Ishikawa (cell line): Measurements from ENCODE around the gene AIFM2.

ENCODE experiments used
- CEBPB ChIP-seq: IDR thresholded peaks from 2 replicates; pipeline ENCODE4 v1.6.1; 2012
- EGR1 ChIP-seq: IDR thresholded peaks from 2 replicates; pipeline ENCODE4 v1.6.1; 2012
- EP300 ChIP-seq: IDR thresholded peaks from 2 replicates; pipeline ENCODE4 v1.6.1; 2012; ENCODE audit warnings: borderline replicate concordance
- FOXM1 ChIP-seq: IDR thresholded peaks from 2 replicates; pipeline ENCODE4 v1.6.1; 2012; ENCODE audit warnings: low read depth, borderline replicate concordance
- NFIC ChIP-seq: IDR thresholded peaks from 2 replicates; pipeline ENCODE4 v1.6.1; 2012
- RAD21 ChIP-seq: IDR thresholded peaks from 2 replicates; pipeline ENCODE4 v1.6.1; 2012; ENCODE audit warnings: low read depth
- TAF1 ChIP-seq: IDR thresholded peaks from 2 replicates; pipeline ENCODE4 v1.6.1; 2012; ENCODE audit warnings: low read depth, mild to moderate bottlenecking
- TCF12 ChIP-seq: IDR thresholded peaks from 2 replicates; pipeline ENCODE4 v1.6.1; 2012; ENCODE audit warnings: low read depth
- TEAD4 ChIP-seq: IDR thresholded peaks from 2 replicates; pipeline ENCODE4 v1.6.1; 2012
- YY1 ChIP-seq: IDR thresholded peaks from 2 replicates; pipeline ENCODE4 v1.6.1; 2012; ENCODE audit warnings: low read depth
- ZBTB7A ChIP-seq: IDR thresholded peaks from 2 replicates; pipeline ENCODE4 v1.6.1; 2012; ENCODE audit warnings: low read depth
- TF ChIP-seq, protein P1 (sequence below): IDR thresholded peaks from 2 replicates; pipeline ENCODE4 v1.6.1; 2012
- TF ChIP-seq, protein P2 (sequence below): IDR thresholded peaks from 2 replicates; pipeline ENCODE4 v1.6.1; 2012; ENCODE audit warnings: low read depth, mild to moderate bottlenecking

DNA sequence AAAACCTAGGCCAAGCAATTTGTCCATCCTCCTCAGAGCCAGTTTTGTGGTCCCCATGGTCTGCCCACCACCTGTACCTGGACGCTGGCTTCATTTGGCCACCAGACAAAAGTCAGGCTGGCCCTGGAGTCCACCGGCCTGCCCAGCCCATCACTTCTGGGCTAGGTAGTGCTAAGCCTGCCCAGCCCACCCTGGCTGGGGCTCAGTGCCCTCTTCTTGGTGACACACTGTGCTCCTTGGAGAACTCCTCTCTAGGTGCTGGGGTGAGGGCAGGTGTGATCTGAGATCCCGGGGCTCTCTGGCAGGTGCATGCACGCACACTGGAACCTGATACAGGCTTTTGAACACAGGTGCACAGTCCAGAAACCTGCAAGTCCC lies 1.1 kb downstream of the AIFM2 start:
- TF ChIP-seq TAF1 (no peak), YY1 (no peak), EP300 (no peak), RAD21 (no peak), CEBPB (no peak), NFIC (no peak), FOXM1 (no peak), TCF12 (no peak), EGR1 (no peak), TEAD4 (no peak), ZBTB7A (no peak)
- TF ChIP-seq, protein P1, sequence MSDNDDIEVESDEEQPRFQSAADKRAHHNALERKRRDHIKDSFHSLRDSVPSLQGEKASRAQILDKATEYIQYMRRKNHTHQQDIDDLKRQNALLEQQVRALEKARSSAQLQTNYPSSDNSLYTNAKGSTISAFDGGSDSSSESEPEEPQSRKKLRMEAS = no peak
- TF ChIP-seq, protein P2, sequence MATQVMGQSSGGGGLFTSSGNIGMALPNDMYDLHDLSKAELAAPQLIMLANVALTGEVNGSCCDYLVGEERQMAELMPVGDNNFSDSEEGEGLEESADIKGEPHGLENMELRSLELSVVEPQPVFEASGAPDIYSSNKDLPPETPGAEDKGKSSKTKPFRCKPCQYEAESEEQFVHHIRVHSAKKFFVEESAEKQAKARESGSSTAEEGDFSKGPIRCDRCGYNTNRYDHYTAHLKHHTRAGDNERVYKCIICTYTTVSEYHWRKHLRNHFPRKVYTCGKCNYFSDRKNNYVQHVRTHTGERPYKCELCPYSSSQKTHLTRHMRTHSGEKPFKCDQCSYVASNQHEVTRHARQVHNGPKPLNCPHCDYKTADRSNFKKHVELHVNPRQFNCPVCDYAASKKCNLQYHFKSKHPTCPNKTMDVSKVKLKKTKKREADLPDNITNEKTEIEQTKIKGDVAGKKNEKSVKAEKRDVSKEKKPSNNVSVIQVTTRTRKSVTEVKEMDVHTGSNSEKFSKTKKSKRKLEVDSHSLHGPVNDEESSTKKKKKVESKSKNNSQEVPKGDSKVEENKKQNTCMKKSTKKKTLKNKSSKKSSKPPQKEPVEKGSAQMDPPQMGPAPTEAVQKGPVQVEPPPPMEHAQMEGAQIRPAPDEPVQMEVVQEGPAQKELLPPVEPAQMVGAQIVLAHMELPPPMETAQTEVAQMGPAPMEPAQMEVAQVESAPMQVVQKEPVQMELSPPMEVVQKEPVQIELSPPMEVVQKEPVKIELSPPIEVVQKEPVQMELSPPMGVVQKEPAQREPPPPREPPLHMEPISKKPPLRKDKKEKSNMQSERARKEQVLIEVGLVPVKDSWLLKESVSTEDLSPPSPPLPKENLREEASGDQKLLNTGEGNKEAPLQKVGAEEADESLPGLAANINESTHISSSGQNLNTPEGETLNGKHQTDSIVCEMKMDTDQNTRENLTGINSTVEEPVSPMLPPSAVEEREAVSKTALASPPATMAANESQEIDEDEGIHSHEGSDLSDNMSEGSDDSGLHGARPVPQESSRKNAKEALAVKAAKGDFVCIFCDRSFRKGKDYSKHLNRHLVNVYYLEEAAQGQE = no peak
